Astrocyte (in vitro differentiated cells and primary cell): ENCODE data around the gene AHSA1. TPM values are rescaled to one million over a fixed set of nuclear protein-coding genes. Genes with fewer than 3 reads are reported as not detected.

Experiments
- DNase-seq: peaks from one replicate; pipeline ENCODE4 v3.0.0-alpha.2; 2010; ENCODE audit warnings: low read depth
- FAIRE-seq: peaks from 2 replicates; lab custom pipeline; 2011; peaks lifted over from hg19 to GRCh38; lab: Jason Lieb, UNC
- H2AFZ ChIP-seq: 2 replicates; pipeline ENCODE4 v1.6.0; 2012; ENCODE audit warnings: low read depth, low read length, inconsistent platforms
- H3K27ac ChIP-seq: 2 replicates; pipeline ENCODE4 v1.5.1; 2011; ENCODE audit warnings: low read depth, low read length, inconsistent platforms
- H3K27me3 ChIP-seq: 2 replicates; pipeline ENCODE4 v1.6.0; 2011; ENCODE audit warnings: low read length, inconsistent platforms; ENCODE audit not compliant: insufficient read depth
- H3K36me3 ChIP-seq: 2 replicates; pipeline ENCODE4 v1.5.1; 2011; ENCODE audit warnings: low read length, inconsistent platforms; ENCODE audit not compliant: insufficient read depth
- H3K4me1 ChIP-seq: 2 replicates; pipeline ENCODE4 v1.5.1; 2011; ENCODE audit warnings: low read length, inconsistent platforms; ENCODE audit not compliant: insufficient read depth
- H3K4me2 ChIP-seq: 2 replicates; pipeline ENCODE4 v1.6.0; 2012; ENCODE audit warnings: low read length, inconsistent platforms
- H3K4me3 ChIP-seq: 2 replicates; pipeline ENCODE4 v1.5.1; 2011; ENCODE audit warnings: low read depth, mild to moderate bottlenecking, low read length, inconsistent platforms; ENCODE audit not compliant: insufficient read depth
- H3K79me2 ChIP-seq: 2 replicates; pipeline ENCODE4 v1.6.0; 2012; ENCODE audit warnings: mild to moderate bottlenecking, low read length, inconsistent platforms; ENCODE audit not compliant: insufficient read depth
- H3K9ac ChIP-seq: 2 replicates; pipeline ENCODE4 v1.6.0; 2012; ENCODE audit warnings: mild to moderate bottlenecking, low read length, inconsistent platforms
- H3K9me3 ChIP-seq: 2 replicates; pipeline ENCODE4 v1.5.1; 2012; ENCODE audit warnings: low read depth, mild to moderate bottlenecking, low read length, inconsistent platforms; ENCODE audit not compliant: insufficient read depth
- H4K20me1 ChIP-seq: 2 replicates; pipeline ENCODE4 v1.6.0; 2012; ENCODE audit warnings: low read length, inconsistent platforms; ENCODE audit not compliant: insufficient read depth
- H3K27ac Mint-ChIP-seq: one replicate; pipeline ENCODE4 v1.8.0; 2021; ENCODE audit warnings: mild to moderate bottlenecking, mixed read lengths; ENCODE audit not compliant: unreplicated experiment
- H3K27me3 Mint-ChIP-seq: one replicate; pipeline ENCODE4 v1.8.0; 2021; ENCODE audit warnings: low read depth, mixed read lengths; ENCODE audit not compliant: unreplicated experiment
- H3K36me3 Mint-ChIP-seq: one replicate; pipeline ENCODE4 v1.8.0; 2021; ENCODE audit warnings: low read depth, mixed read lengths; ENCODE audit not compliant: unreplicated experiment
- H3K4me1 Mint-ChIP-seq: one replicate; pipeline ENCODE4 v1.8.0; 2021; ENCODE audit warnings: low read depth, mixed read lengths; ENCODE audit not compliant: unreplicated experiment
- H3K4me3 Mint-ChIP-seq: one replicate; pipeline ENCODE4 v1.8.0; 2021; ENCODE audit warnings: mild to moderate bottlenecking, moderate library complexity, mixed read lengths; ENCODE audit not compliant: unreplicated experiment
- H3K9me3 Mint-ChIP-seq: one replicate; pipeline ENCODE4 v1.8.0; 2021; ENCODE audit warnings: mild to moderate bottlenecking, mixed read lengths; ENCODE audit not compliant: unreplicated experiment
- CTCF ChIP-seq: IDR thresholded peaks from 2 replicates; pipeline ENCODE4 v1.5.1; 2011; ENCODE audit warnings: low read depth, mild to moderate bottlenecking, inconsistent platforms, low read length, moderate library complexity; ENCODE audit not compliant: insufficient read depth
- EZH2 ChIP-seq: IDR thresholded peaks from 2 replicates; pipeline ENCODE4 v1.6.1; 2012; ENCODE audit warnings: mild to moderate bottlenecking, low read length, inconsistent platforms; ENCODE audit not compliant: insufficient read depth
- total RNA-seq: library from RNA; stranded (reverse); gene quantifications from 2 replicates; pipeline ENCODE4 v1.2.1, GENCODE V29; 2021

AHSA1 gene
- total RNA-seq, 1 donor from 2014 or later: 157 TPM

GRCh38 chr14:77470224-77470870 is 12.5 kb downstream of the AHSA1 start:
- H3K36me3 ChIP-seq: peaks cover 33% of the 10 kb centered on the region
- no peak overlapping the region for H3K4me3 ChIP-seq
- Mint-ChIP-seq H3K36me3 (peaks cover 16% of the 10 kb centered on the region), H3K9me3 (no peaks in the 10 kb centered on the region), H3K27ac (no peak overlapping the region), H3K4me1 (no peaks in the 10 kb centered on the region), H3K27me3 (peaks cover 17% of the 10 kb centered on the region), H3K4me3 (no peak overlapping the region)
- H2AFZ ChIP-seq: no peak overlapping the region
- DNase-seq (no peak), FAIRE-seq (no peak)
- H4K20me1 ChIP-seq: peaks cover 3% of the 10 kb centered on the region
- no peak overlapping the region for H3K9ac ChIP-seq
- no peaks in the 10 kb centered on the region for H3K79me2 ChIP-seq
- no peaks in the 10 kb centered on the region for H3K4me1 ChIP-seq
- H3K27me3 ChIP-seq: peaks cover 13% of the 10 kb centered on the region
- H3K4me2 ChIP-seq: no peak overlapping the region
- no peaks in the 10 kb centered on the region for H3K9me3 ChIP-seq
- no peak overlapping the region for H3K27ac ChIP-seq
- no peak for TF ChIP-seq EZH2
- TF ChIP-seq CTCF: no peak

GRCh38 chr14:77473921-77474320 is 16.0 kb downstream of the AHSA1 start:
- H3K4me1 ChIP-seq: no peaks in the 10 kb centered on the region
- no peaks in the 10 kb centered on the region for H3K9me3 ChIP-seq
- TF ChIP-seq CTCF: no peak
- TF ChIP-seq EZH2: no peak
- no peaks in the 10 kb centered on the region for H4K20me1 ChIP-seq
- no peak overlapping the region for H3K4me2 ChIP-seq
- H3K27ac ChIP-seq: no peak overlapping the region
- H3K9me3 Mint-ChIP-seq: no peaks in the 10 kb centered on the region
- H3K27me3 Mint-ChIP-seq: peaks cover 27% of the 10 kb centered on the region
- no peak overlapping the region for H3K4me3 Mint-ChIP-seq
- no peak overlapping the region for H2AFZ ChIP-seq
- H3K36me3 ChIP-seq: peaks cover 7% of the 10 kb centered on the region
- H3K4me3 ChIP-seq: no peak overlapping the region
- no peaks in the 10 kb centered on the region for H3K79me2 ChIP-seq
- FAIRE-seq: no peak
- no peak for DNase-seq
- H3K9ac ChIP-seq: no peak overlapping the region
- H3K27me3 ChIP-seq: peaks cover 13% of the 10 kb centered on the region
- no peak overlapping the region for H3K27ac Mint-ChIP-seq
- H3K4me1 Mint-ChIP-seq: no peaks in the 10 kb centered on the region
- peaks cover 8% of the 10 kb centered on the region for H3K36me3 Mint-ChIP-seq

GRCh38 chr14:77474479-77475177 is 16.7 kb downstream of the AHSA1 start:
- DNase-seq (no peak), FAIRE-seq (no peak)
- Mint-ChIP-seq H3K4me3 (peak overlapping the region; percentile 40), H3K9me3 (no peaks in the 10 kb centered on the region), H3K27me3 (peaks cover 27% of the 10 kb centered on the region), H3K4me1 (no peaks in the 10 kb centered on the region), H3K27ac (no peak overlapping the region), H3K36me3 (peaks cover 3% of the 10 kb centered on the region)
- peaks cover 13% of the 10 kb centered on the region for H3K27me3 ChIP-seq
- H3K4me2 ChIP-seq: no peak overlapping the region
- H3K79me2 ChIP-seq: no peaks in the 10 kb centered on the region
- no peak overlapping the region for H2AFZ ChIP-seq
- H3K9ac ChIP-seq: no peak overlapping the region
- H4K20me1 ChIP-seq: no peaks in the 10 kb centered on the region
- no peak for TF ChIP-seq EZH2
- no peak for TF ChIP-seq CTCF
- H3K27ac ChIP-seq: no peak overlapping the region
- peaks cover under 1% of the 10 kb centered on the region for H3K36me3 ChIP-seq
- no peaks in the 10 kb centered on the region for H3K9me3 ChIP-seq
- H3K4me1 ChIP-seq: no peaks in the 10 kb centered on the region
- no peak overlapping the region for H3K4me3 ChIP-seq
